Measurements from ENCODE around the gene REV3L. TPM values are rescaled to one million over a fixed set of nuclear protein-coding genes. Genes with fewer than 3 reads are reported as not detected.

Gene REV3L
- total and polyA plus RNA-seq, 2 of the 13 experiments (the other 11 are each of a cell fraction or from before 2014, with no cell fraction given), result 12.8 to 31.3 TPM

DNA sequence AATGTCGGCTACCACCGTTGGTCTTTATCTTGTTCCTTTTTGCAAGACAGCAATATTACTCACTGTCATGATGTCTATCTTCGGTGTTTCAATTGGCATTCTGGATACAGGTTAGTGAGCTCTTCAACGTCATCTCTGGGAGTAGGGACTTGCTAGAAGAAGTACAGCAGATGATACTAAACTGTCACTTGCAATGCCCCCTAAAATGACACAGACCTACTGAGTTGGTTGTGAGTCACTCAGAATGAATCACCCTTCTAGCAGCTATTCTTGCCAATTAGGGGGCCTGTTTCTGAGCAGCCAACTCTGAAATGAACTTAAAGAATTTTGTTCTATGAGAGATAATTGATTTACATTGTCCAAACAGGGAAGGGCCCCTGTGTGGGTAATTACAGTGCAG lies 219.2 kb downstream of the REV3L start (continued):
- TF ChIP-seq, protein P1, sequence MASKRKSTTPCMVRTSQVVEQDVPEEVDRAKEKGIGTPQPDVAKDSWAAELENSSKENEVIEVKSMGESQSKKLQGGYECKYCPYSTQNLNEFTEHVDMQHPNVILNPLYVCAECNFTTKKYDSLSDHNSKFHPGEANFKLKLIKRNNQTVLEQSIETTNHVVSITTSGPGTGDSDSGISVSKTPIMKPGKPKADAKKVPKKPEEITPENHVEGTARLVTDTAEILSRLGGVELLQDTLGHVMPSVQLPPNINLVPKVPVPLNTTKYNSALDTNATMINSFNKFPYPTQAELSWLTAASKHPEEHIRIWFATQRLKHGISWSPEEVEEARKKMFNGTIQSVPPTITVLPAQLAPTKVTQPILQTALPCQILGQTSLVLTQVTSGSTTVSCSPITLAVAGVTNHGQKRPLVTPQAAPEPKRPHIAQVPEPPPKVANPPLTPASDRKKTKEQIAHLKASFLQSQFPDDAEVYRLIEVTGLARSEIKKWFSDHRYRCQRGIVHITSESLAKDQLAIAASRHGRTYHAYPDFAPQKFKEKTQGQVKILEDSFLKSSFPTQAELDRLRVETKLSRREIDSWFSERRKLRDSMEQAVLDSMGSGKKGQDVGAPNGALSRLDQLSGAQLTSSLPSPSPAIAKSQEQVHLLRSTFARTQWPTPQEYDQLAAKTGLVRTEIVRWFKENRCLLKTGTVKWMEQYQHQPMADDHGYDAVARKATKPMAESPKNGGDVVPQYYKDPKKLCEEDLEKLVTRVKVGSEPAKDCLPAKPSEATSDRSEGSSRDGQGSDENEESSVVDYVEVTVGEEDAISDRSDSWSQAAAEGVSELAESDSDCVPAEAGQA (IDR thresholded peaks at IDR 0.05; ENCODE audit: low read depth), result no peak
- TF ChIP-seq, protein P1 (CRISPR knock-in tag; IDR thresholded peaks at IDR 0.05; ENCODE audit: borderline replicate concordance), result no peak
- no peak for TF ChIP-seq PRMT3 (CRISPR knock-in tag; IDR thresholded peaks at IDR 0.05; ENCODE audit: borderline replicate concordance, low read depth)

DNA sequence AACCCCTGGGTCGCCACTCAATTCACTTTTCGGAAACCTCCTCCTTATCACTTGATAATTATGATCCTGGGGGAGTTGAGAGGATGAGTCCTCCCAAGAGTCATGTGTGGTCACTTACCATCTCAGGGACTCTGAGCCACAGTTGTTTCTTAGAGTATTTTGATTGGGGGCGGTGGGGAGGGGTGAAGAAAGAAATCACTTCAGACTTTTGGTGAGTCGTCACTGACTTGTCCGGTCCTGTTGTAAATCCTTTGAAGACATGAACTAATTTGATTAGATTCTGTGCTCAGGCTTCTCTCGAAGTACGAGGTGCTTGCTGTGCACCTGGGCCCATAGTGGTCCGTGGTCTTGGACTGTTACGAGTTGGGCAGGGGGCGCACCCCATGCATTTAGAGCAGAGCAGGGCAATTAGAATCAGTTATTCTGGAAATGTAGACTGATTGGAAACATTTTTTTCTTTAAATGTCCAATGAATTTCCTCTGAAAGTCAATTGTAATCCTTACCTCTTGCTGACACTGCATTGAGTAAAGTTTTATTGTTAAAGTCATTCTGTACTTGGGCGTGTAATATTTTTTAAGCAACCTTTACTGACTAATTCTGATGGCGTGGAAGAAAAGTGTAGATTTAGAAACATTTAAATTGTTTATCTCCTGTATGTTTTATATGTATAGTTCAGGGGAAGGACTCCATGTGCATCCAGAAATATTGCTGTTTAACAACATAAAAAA lies 222.3 kb downstream of the REV3L start:
- Histone ChIP-seq H2AFZ (ENCODE audit: low read length) (no peak overlapping the region), H4K20me1 (ENCODE audit: insufficient read depth, low read length) (no peaks in the 10 kb centered on the region), H3K4me3 (replicated peaks in 1 of 3; ENCODE audit: insufficient read depth in 1 of 3, low read depth in 2 of 3, low read length in 3 of 3) (peak overlapping the region; percentile 47 to 89 (median 86)), H3K4me2 (ENCODE audit: low read depth, low read length) (peak overlapping the region; percentile 88), H3K27me3 (ENCODE audit: control insufficient read depth in 1 of 2, insufficient read depth in 2 of 2, low read length in 2 of 2) (no peaks in the 10 kb centered on the region), H3K79me2 (ENCODE audit: insufficient read depth, low read length) (peaks cover 16% of the 10 kb centered on the region), H3K9ac (ENCODE audit: insufficient read depth, low read depth, low read length) (peak overlapping the region; percentile 86; the same call in 1 of the 2 replicates), H3K4me1 (ENCODE audit: insufficient read depth, low read length) (peaks cover 45% of the 10 kb centered on the region), H3K9me3 (ENCODE audit: low read length) (no peaks in the 10 kb centered on the region), H3K36me3 (replicated peaks in 1 of 2; ENCODE audit: control insufficient read depth in 1 of 2, insufficient read depth in 2 of 2, low read length in 2 of 2) (peaks cover 0 to 15% of the 10 kb centered on the region in 2 experiments), H3K27ac (ENCODE audit: extremely low read length, insufficient read depth, low read length) (no peak overlapping the region)
- ChIA-PET POLR2A (no interaction called here), CTCF (ENCODE audit: low intra/inter-chr PET ratio, low total read pairs) (no interaction called here)
- TF ChIP-seq CENPT (CRISPR knock-in tag; IDR thresholded peaks at IDR 0.05; ENCODE audit: low read depth) (no peak), HMGA1 (CRISPR knock-in tag; conservative IDR thresholded peaks at IDR 0.05) (no peak), ZNF713 (CRISPR knock-in tag; IDR thresholded peaks at IDR 0.05) (no peak), ZNF263 (CRISPR knock-in tag; IDR thresholded peaks at IDR 0.05) (0 out of 2 replicates have a peak, but pooled peaks have one; percentile 27)
- TF ChIP-seq, protein P2, sequence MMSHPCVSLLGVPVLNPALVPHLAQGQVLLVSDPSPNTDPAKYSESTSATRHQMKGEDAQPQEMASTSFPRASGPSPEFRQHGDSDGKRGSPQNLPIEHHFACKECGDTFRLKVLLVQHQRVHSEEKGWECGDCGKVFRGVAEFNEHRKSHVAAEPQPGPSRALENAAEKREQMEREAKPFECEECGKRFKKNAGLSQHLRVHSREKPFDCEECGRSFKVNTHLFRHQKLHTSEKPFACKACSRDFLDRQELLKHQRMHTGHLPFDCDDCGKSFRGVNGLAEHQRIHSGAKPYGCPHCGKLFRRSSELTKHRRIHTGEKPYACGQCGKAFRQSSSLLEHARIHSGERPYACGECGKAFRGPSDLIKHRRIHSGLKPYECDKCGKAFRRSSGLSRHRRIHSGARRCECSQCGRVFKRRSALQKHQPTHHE (CRISPR knock-in tag; IDR thresholded peaks at IDR 0.05; ENCODE audit: borderline replicate concordance), result no peak
- TF ChIP-seq, protein P3, sequence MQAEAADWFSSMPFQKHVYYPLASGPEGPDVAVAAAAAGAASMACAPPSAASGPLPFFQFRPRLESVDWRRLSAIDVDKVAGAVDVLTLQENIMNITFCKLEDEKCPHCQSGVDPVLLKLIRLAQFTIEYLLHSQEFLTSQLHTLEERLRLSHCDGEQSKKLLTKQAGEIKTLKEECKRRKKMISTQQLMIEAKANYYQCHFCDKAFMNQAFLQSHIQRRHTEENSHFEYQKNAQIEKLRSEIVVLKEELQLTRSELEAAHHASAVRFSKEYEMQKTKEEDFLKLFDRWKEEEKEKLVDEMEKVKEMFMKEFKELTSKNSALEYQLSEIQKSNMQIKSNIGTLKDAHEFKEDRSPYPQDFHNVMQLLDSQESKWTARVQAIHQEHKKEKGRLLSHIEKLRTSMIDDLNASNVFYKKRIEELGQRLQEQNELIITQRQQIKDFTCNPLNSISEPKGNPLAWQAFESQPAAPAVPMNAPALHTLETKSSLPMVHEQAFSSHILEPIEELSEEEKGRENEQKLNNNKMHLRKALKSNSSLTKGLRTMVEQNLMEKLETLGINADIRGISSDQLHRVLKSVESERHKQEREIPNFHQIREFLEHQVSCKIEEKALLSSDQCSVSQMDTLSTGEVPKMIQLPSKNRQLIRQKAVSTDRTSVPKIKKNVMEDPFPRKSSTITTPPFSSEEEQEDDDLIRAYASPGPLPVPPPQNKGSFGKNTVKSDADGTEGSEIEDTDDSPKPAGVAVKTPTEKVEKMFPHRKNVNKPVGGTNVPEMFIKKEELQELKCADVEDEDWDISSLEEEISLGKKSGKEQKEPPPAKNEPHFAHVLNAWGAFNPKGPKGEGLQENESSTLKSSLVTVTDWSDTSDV (CRISPR knock-in tag; IDR thresholded peaks at IDR 0.05), result no peak
- no peak for DNase-seq (ENCODE audit: low spot score)
- no peak for ATAC-seq
- no TSS peak for BruUV-seq (replicated peaks)
- no peak for FAIRE-seq
- WGBS (ENCODE audit: low lambda C conversion rate), result 88% methylated on average over 12 of the region's 12 CpGs
- intact Hi-C loops (cut with micrococcal nuclease; ENCODE audit: unreplicated experiment) (no loop called here), in situ Hi-C loops (cut with HindIII; ENCODE audit: extremely low pct_ligation_motif_present, low pct_unique_long_range_greater_than_20kb) (no loop called here)

Data from HepG2 (cell line).